Measurements from ENCODE around the gene AMELX.

Gene AMELX

DNA sequence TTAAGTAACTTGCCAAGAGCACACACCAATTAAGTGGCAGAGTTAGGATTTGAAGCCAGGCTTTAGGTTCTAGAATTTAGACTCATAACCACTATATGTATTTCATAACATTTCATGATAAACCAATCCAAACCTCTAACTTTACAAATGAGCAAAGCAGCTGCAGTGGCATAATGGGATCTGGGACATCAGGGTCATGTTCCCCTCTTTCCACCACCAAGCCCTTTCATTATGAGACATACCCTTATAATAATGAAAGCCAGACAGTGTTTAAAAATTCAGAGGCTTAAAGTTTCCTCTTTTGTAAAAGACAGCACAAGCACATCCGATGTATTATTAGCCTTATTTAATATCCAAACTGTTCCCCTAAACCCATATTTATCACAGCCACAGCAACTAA, 28.3 kb upstream of the AMELX start:
- TF ChIP-seq, protein P1, sequence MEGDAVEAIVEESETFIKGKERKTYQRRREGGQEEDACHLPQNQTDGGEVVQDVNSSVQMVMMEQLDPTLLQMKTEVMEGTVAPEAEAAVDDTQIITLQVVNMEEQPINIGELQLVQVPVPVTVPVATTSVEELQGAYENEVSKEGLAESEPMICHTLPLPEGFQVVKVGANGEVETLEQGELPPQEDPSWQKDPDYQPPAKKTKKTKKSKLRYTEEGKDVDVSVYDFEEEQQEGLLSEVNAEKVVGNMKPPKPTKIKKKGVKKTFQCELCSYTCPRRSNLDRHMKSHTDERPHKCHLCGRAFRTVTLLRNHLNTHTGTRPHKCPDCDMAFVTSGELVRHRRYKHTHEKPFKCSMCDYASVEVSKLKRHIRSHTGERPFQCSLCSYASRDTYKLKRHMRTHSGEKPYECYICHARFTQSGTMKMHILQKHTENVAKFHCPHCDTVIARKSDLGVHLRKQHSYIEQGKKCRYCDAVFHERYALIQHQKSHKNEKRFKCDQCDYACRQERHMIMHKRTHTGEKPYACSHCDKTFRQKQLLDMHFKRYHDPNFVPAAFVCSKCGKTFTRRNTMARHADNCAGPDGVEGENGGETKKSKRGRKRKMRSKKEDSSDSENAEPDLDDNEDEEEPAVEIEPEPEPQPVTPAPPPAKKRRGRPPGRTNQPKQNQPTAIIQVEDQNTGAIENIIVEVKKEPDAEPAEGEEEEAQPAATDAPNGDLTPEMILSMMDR (conservative IDR thresholded peaks at IDR 0.05): no peak
- peak overlapping the region; percentile 80 for H3K27ac ChIP-seq

DNA sequence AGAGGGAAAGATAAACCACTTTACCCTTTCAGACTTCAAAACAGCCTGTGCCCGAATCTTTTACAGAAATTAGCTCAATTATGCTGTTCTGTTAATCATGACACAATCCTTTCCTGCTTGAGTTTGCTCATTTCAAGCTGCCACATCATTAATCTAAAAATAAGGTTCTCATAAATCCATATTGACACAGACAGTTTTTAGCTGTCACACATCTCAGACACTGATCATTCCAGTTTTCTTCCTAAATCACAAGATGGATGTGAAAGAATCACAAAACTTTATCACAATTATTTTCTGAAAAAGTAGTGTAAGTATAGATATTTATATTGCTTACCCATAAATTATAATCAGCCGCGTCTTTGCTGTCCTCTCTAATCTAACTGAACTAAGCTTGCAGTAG, 27.9 kb upstream of the AMELX start:
- TF ChIP-seq, protein P1 (conservative IDR thresholded peaks at IDR 0.05): no peak
- H3K27ac ChIP-seq: peak overlapping the region; percentile 80

DNA sequence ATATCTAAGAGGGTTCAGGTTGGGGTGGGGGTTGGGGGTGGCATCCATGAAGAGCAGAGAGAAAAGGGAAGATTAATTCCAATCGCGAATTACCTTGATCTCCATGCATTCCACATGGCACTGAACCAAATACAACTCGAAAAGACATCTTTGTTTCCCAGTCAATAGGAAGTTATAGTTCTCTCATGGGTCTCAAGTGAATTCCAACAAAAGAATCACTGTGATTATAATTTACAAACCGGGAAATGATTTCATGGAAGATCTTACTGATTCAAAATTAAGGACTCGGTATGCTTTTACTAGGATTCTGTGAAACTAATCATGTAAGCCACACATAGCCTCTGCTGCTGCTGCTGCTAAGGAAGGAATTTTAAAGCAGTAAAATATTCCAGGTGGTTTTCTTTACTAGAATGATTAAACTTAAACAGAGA, 26.6 kb upstream of the AMELX start:
- TF ChIP-seq, protein P1 (conservative IDR thresholded peaks at IDR 0.05): no peak
- peak overlapping the region; percentile 80 for H3K27ac ChIP-seq

DNA sequence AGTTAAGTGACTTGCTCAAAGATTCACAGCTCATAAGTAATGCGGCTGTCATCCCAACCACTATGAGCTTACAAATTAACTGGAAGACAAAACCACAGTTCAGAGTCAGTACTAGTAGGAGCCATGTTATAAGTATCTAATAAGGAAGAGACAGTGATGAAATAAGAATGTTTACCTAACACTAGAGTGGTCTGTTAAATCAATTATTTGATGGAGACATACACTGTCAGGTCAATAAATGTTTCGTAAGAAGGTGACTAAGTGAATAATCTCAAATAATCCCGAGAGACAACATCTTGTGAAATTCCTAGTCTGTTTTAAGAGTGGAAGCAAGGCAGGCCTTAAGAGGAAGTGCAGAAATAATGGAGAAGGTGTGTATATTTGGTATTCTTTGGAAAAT, 25.8 kb upstream of the AMELX start:
- H3K27ac ChIP-seq: peak overlapping the region; percentile 80
- TF ChIP-seq, protein P1 (conservative IDR thresholded peaks at IDR 0.05): no peak

DNA sequence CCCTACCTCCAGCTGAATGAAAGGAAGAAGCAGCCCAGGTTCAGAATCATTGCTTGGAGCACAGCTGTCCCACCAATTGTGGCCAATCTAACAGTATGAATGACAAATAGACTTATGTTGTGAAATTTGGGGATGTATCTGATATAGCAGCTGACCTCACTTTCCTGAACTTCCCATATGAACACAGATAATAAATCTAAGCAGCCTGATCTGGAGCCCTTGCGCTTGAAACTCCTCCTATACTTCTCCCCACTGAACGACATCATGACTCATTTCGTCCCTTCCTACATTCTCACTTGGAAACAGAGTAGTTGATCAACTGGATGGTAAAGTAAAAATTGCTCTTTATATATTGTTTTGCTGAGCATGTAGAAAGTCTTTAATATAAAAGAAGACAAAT, 24.2 kb upstream of the AMELX start:
- TF ChIP-seq, protein P1 (conservative IDR thresholded peaks at IDR 0.05): no peak
- no peak overlapping the region for H3K27ac ChIP-seq

DNA sequence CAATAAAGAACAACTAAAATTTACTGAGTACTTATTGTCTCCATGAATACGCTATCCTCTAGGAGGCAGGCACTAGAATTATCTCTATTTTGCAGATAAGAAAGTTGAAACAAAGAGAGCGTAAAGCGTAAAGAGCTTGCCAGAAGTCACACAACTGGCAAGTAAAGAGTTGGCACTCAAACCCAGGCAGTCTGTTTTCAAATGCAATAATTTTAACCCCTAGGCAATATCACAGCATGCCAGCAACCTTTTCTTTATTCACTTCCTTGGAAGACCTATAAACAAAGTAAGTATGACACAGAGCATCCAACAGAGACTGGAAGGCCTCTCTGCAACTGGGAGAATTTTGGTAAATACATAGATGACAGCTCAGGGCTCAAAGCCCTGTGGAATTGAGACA, 23.2 kb upstream of the AMELX start:
- TF ChIP-seq, protein P1 (conservative IDR thresholded peaks at IDR 0.05): no peak
- peak overlapping the region; percentile 50 for H3K27ac ChIP-seq

DNA sequence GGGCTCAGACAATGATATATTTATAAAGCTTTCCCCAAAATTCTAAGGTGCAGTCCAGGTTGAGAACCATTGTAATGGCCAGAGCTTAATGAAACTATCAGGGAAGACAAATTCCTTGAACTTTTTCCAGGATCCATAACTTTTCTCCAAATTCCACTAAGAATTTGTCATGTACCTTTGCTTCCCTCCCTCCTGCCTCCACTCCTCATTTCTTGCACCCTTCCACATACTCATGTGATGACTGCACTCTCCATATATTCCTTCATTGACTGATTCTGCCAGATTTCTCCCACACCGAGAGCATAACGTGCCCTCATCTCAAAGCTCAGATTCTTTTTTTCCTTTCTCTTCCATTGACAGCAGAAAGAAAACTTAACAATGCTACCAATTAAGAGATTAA, 20.9 kb upstream of the AMELX start:
- TF ChIP-seq, protein P1 (conservative IDR thresholded peaks at IDR 0.05): no peak
- no peak overlapping the region for H3K27ac ChIP-seq

DNA sequence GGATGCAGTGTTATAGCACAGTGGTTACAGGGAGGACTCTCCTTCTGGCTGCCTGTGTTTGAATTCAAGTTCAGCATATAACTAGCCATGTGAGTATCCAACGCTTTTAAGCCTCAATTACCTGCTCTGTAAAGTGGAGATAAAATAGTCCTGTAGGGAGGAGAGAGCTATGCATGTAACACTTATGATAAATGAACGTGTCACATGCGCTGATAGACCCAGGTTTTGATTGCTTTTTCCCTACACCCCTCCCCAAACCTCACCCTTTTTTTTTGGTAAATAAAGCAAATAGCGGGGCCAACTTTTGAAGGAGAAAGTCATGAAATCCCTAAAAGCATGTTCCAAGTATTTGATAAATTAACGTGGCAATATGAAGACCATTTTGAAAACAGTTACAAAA, 20.4 kb upstream of the AMELX start:
- H3K27ac ChIP-seq: no peak overlapping the region
- TF ChIP-seq, protein P1 (conservative IDR thresholded peaks at IDR 0.05): no peak

Data from VCaP (cell line).